Hematopoietic multipotent progenitor cell treated with erythropoietin and hydrocortisone succinate and interleukin-3 and kit ligand, for 17 days (in vitro differentiated cells): ENCODE results near the gene SMC6.

Source experiments
- DNase-seq: peaks from one replicate; pipeline ENCODE4 v3.0.0-alpha.2; 2015; ENCODE audit warnings: low spot score

Gene SMC6

GRCh38 chr2:17646838-17647701 lies 106.5 kb downstream of the SMC6 start:
- DNase-seq = no peak

GRCh38 chr2:17646081-17646554 lies 107.5 kb downstream of the SMC6 start:
- peak; percentile 59 for DNase-seq

GRCh38 chr2:17644997-17645720 lies 108.5 kb downstream of the SMC6 start:
- no peak for DNase-seq

- no peak for DNase-seq
These were observed 110.5 kb downstream of the SMC6 start for GRCh38 chr2:17643031-17643615.

GRCh38 chr2:17640406-17640805 lies 113.2 kb downstream of the SMC6 start:
- no peak for DNase-seq

GRCh38 chr2:17638196-17638743 lies 115.3 kb downstream of the SMC6 start:
- DNase-seq = no peak

GRCh38 chr2:17637131-17637906 lies 116.3 kb downstream of the SMC6 start:
- DNase-seq = no peak

- no peak for DNase-seq
These were observed 117.4 kb downstream of the SMC6 start for GRCh38 chr2:17636257-17636656.

- DNase-seq = no peak
These were observed 118.6 kb downstream of the SMC6 start for GRCh38 chr2:17634997-17635396.

GRCh38 chr2:17630089-17630488 lies 123.5 kb downstream of the SMC6 start:
- no peak for DNase-seq

- DNase-seq = no peak
These were observed 125.0 kb downstream of the SMC6 start for GRCh38 chr2:17628349-17629261.

GRCh38 chr2:17627434-17627833 lies 126.2 kb downstream of the SMC6 start:
- no peak for DNase-seq

GRCh38 chr2:17626986-17627385 lies 126.6 kb downstream of the SMC6 start:
- DNase-seq = no peak

- no peak for DNase-seq
These were observed 128.2 kb downstream of the SMC6 start for GRCh38 chr2:17625446-17625845.

- no peak for DNase-seq
These were observed 131.8 kb downstream of the SMC6 start for GRCh38 chr2:17621781-17622180.

GRCh38 chr2:17620841-17621240 lies 132.8 kb downstream of the SMC6 start:
- DNase-seq = no peak

GRCh38 chr2:17620280-17620679 lies 133.3 kb downstream of the SMC6 start:
- DNase-seq = no peak

GRCh38 chr2:17617955-17618354 lies 135.7 kb downstream of the SMC6 start:
- DNase-seq = no peak

- DNase-seq = no peak
These were observed 136.1 kb downstream of the SMC6 start for GRCh38 chr2:17617516-17617915.

- no peak for DNase-seq
These were observed 137.2 kb downstream of the SMC6 start for GRCh38 chr2:17616405-17616804.
